CD4-positive, alpha-beta T cell treated with Interleukin-2 at 100 ng/mL for 4 hours (primary cell): ENCODE results near the gene SV2C.
A peak's percentile ranks its signal among the peaks of the same experiment; 100 is the strongest.

Experiments used
- DNase-seq: peaks from one replicate; pipeline ENCODE4 v3.0.0-alpha.2; 2020; ENCODE audit warnings: low spot score

SV2C gene

DNA sequence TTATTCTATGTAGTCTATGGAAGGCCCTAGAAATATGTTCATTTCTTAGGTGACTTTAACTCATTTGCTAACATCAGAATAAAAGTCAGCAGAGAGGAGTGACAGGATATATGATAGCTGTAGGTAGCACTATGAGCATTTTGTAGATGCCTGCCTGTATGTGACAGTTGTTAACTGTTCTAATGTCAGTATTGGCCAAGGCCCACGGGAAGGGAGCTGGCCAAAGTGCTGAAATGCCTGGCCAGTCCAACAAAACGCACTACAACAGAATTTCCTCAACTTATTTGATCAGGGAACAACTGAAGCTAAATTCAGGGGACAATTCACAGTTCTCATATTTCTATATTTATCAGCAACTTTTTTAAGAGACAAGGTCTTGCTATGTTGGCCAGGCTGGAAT lies 20.8 kb downstream of the SV2C start:
- peak; percentile 2 for DNase-seq

DNA sequence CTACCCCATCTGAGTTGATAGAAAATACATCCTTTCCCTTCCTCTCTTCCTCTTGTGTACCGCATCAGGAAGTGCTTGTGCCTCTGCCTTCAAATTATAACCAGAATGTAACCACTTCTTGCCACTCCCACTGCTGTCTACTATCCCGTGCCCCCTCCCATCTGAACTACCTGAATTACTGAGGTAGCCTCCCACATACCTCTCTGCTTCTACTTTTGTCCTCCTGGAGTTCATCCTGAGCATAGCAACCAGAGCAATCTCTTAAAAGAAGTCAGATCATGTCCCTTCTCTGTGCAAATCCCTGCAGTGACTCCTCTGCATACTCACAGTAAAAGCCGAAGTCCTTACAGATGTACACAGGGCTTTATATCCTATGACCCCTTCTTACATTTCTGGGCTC lies 23.0 kb downstream of the SV2C start:
- DNase-seq = no peak

DNA sequence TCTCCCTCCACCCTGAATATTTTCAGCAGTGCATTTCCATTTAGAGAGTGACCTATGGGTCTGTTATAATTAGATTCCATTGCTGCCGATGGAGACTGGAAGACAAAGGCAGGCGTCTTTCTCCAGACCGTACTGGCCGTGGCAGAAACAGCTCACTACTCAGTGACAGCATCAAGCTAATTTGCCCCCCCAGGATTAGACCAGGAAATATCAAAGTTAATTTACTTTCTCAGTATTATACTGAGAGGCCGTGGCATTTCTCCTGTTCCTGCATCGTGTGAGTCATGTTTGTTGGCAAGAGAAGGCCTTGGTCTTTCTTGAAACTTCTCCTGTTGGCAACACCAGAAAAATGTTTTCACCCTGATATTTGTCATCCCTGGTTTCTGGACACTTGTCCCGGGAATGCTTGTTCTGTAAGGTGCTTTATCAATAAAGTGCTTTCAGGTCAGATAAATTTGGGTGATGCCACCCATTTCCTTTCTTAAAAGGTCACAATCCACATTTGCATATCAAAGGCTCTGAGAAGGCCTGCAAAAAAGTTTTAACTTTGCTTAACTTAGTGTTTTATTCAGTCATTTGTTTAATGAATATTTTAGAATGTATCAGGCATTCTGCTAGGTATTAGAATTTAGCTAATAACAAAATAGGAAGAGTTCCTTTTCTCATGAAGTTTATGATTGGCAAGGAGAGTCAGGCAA lies 28.4 kb downstream of the SV2C start:
- no peak for DNase-seq

DNA sequence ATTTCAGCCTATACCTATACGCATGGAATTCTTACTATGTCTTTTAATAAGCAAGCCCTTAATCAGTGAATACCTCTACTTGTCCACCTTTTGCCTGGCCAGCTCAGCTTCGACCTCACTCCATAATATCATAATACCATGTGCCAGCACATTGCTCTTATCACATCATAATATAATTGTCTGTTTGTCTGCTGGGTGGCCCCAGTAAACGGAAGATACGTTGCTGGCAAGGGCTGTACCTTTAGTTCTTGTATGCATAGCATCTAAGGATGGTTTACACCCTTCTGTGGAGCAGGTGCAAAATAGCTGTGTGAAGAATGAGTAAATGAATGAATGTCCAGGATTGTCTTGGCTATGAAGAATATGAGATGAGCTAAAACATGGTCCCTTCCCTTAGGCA lies 29.9 kb downstream of the SV2C start:
- DNase-seq = no peak

DNA sequence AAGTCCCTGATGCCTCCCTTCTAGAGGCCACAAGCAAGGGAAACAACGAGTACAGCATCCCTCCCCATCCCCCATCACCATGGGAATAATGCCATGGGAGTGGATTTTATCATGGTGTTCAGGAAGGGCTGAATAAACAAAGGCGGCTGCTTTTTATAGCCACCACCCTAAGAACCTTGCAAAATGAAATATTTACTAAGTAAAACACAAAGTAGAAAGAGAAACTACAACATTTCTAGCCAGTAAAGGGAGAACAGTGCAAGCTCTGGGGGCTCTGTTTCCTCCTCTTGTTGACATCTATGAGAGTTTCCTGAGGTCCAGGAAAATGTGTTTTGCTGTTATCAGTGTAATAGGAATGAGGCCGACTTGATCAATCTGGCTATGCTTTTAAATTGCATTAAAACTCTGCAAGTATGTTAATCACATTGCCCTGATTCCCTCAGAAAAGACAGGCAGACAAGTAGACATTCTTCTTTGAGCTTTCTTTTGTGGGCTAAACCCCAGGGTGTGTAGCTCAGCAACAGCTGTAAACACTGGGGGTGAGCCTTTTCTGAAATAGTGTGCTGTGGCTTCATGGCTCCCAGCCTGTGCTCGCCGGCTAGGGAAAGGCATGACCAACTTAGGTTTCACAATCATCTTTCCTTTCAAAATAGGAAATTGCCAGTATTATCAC lies 31.1 kb downstream of the SV2C start:
- DNase-seq = no peak

DNA sequence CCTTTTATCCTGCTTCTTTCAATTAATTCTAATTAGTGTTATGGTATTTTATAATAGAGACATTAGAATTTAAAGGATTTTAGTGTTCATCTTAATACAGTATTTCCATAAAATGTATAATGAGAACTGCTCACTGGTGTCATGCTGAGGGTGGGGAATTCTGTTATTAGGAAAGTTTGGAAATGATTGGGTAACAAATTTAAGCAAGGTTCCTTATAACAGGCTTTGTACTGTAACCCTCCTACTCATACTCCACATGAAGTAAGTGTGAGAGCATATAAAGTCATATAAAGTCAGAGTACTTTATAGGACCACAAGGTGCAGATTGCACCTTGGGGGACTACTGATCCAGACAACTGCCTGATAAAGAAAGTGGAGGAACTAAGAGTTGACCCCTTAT lies 42.2 kb downstream of the SV2C start:
- no peak for DNase-seq

DNA sequence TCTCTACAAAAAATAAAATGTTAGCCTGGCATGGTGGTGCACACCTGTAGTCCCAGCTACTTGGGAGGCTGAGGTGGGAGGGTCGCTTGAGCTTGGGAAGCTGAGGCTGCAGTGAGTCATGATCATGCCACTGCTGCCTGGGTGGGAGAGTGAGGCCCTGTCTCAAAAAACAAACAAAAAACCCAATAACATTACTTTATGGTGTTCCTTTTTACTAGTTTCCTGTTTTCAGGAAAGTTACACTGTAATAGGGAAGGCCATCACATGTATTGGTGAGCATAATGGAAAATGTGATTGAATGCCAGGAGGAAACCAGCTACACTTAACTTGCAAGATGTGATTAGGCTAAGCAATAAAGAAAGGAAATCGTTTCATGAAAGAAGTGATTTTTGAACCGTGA lies 42.7 kb downstream of the SV2C start:
- DNase-seq = no peak

DNA sequence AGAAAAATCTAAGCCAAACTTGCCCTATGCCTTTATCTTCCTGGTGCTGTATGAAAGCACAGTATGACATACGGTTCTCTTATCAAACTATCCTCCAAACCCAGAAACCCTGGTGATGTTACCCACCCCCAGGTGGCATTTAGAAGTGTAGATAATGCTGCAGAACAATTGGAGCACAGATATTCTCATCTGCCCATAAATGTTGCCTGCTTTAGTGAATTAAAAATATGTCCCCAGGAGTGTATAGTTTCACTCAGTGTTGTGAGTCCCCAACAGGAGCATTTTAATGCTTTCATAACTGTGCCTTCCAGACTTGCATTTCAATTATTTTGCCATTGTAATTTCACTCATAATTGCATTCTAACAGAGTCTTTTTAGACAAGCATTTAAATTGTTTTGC lies 50.8 kb downstream of the SV2C start:
- no peak for DNase-seq

DNA sequence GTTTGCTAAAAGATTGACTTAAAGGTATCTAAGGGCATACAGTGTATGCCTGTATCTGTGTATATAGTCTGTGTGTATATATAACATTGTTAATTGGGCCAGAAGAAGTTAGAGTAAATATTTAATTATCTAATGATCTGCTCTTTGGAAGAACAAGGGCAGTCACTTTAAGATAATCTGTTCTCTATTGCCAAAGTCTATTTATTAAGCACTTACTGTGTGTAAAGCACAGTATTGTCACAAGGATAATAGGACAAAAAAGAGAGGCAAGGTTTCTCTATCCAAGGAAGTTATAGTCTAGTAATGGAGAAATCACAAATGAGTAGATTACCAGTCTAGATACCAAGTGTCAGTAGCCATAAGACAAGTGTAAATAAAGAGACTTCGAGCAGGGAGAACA lies 51.5 kb downstream of the SV2C start:
- no peak for DNase-seq

DNA sequence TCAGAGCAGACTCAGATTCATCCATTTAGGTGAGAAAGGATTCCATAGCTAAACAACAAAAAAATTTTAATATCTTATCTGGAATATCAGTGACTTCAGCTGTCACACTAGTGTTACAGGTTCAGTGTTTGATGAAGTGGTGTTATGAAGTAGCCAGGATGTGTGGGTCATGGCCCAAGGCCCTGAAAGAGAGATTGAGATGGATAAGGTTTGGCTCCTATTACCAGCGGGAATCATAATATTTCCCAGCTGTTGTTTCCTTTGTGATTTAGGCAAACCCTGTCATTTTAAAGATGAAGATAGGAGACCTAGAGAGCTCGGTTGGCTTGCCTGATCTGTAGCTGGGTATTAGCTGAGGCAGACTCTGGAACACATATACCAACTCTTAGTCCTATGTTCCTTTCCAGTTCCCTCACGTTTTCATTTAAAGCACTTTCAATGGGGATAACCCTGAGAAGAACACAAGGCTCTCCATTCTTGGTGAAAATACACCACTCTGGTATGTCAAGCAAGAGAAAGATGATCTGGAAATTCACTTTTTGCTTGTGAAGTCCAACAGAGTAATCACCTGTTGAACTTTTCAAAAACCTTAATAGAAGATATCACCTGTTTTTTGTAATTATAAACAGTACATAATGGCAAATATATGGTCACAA lies 54.8 kb downstream of the SV2C start:
- no peak for DNase-seq

DNA sequence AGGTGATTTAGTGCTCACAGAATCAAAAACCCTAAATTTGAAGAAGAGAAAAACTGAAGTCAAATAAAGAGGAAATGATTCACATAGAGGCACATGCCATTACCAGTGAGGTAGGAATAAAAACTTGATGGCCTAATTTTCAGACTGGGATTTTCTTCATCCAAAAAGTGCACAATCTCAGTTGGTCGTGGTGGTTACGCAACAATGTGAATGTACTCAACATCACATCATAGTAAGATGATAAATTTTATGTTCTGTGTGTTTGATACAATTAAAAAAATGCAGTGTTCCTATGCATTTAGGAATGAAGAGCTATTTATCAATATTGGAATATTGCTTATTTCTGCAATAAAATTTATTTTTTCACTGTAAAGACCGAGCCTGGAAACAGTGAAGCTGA lies 60.7 kb downstream of the SV2C start:
- no peak for DNase-seq

DNA sequence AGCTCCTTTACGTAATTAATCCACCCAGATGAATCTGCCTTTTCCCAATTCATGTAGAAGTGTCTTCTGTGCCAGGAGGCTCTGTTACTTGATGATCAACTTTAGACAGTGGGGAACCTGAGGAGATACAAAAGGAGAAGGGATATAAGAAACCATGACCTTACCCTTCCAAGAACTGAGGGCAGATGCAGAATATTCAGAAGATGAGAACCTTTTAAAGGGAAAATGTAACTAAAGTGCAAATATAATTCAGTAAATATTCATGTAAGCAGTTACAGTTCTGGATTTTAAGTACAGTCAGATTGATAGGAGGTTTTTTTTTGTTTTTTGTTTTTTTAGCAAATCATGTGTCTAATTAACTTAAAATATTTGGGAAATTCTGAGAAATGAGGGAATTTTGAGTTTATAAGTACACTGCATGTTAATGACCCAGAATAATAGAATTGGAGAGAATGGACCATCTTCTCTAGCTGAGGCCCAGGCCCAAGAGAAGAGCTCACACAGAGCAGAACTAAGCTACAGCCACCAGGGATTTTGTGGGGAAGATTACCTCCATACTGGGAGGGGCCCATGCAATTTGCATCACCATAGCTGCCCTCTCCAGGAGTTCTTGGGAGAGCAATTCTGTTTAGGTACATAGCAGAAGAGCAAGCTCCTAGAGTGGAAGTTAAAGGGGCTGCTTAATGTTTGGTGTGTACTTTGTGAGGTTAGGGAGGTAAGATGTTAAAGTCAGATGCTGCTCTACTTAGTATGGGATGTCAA lies 61.5 kb downstream of the SV2C start:
- DNase-seq = no peak

DNA sequence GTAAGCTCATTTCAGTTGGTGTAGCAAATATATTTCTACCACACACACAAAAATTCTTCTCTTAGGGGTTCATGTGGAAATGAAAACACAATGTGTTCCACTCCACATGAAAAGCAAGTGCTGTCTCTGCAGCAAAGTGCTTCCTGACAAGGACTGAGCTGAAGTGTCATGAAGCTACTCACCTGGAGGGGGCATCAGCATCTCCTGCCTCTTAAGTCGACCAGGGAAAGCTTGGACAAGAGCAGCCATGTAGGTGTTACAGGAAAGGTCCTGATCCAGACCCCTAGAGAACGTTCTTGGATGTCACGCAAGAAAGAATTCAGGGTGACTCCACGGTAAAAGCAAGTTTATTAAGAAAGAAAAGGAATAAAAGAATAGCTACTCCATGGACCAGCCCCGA lies 62.8 kb downstream of the SV2C start:
- DNase-seq = no peak

DNA sequence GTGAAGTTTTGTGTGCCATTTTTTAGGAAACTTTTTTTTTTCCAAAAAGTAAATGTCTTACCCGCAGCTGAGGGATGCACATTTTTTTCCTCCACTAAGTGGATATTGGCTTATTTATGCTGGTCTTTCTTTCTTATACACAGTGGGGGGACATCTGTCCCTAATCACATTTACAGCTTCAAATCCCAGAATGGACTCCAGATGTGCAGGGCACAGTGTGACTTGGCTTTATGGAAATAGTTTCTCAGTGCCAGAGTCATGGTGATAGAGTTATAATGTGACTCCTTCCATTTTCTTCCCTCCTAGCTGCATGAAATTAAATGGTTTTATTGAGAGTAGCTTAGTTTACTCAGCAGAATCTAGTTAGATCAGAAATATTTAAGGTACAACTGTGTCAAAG lies 66.5 kb downstream of the SV2C start:
- no peak for DNase-seq

DNA sequence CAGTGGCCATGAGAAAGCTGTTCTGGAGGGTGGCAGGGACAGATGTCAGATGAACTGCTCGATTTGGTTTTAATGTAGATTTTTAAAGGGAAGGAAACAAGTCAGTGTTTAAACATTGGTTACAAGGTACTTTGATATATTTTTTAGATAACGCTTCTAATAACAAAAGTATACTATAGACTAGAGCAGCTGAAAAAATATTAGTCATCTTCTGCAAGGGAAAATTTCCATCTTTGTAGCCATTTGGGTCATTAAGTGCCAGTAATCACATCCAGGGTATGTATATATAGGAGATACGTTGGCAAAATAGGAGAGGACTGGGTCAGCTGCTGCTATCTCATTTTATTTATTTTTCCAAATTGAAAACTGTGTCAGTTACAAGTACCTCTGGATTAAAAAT lies 69.0 kb downstream of the SV2C start:
- no peak for DNase-seq

DNA sequence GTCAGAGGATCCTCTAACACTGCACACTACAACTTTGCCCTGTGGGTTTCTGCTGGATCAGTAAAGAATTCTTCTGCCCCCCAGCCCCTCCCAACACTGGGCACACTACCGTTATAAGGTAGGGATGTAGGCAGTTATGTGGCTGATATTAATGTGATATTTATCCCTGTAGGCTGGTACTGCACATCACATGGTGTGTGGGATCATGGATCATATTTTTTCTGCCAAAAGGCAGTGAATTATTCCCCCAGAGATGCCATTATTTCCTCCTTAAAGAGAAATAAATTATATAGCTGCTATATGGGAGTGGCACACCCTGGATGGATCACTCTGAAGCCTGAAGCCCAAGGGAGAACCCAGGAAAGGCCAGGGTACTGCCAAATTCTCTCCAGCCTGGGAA lies 69.5 kb downstream of the SV2C start:
- DNase-seq = no peak

DNA sequence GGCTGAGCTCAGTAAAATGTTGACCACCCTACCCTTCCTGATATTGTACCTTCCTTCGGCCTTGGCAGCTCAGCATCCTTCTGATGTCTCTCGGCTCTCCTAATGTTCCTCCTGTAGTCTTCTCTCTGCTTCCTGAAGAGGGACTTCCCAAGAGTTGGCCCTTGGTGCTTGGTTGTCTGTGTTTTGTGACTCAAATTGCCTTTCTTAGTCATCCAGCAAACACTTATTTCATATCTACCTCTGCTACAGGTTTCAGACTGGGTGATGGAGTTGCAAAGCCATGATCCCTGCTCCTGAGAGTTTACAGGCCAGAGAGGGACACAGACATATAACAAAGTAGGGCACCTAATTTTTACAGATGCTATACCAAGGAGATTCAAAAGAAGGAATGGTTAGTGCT lies 70.1 kb downstream of the SV2C start:
- no peak for DNase-seq

DNA sequence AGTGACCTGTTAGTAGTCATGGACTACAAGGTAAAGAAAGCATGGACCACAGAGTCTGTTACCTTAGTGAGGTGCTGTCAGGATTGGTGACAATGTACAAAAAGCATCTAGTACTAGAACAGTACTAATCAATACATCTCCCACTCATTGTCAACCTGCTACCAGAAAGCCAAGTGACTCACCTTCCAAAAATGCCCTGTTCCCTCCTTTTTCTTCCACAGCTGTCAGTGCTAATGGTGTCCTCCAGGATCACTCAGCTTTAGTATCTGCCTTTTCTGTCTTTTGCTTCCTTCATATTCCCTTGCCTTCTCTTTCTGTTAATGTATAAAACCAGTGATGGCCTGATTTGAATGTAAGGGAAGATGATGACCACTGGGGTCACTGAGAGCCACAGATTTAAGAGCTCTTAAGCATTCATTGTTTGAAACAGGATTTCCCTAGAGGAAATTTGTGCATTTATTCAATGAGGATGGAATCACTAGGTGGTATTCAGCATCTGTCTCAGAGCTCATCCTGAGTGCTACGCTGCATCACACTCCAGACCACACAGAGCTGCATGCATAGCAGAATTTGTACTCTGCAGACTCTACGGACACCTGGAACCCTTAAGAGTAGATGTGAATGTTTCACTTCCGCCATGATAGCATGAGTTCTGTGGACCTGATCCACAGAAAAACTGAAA lies 71.0 kb downstream of the SV2C start:
- no peak for DNase-seq

DNA sequence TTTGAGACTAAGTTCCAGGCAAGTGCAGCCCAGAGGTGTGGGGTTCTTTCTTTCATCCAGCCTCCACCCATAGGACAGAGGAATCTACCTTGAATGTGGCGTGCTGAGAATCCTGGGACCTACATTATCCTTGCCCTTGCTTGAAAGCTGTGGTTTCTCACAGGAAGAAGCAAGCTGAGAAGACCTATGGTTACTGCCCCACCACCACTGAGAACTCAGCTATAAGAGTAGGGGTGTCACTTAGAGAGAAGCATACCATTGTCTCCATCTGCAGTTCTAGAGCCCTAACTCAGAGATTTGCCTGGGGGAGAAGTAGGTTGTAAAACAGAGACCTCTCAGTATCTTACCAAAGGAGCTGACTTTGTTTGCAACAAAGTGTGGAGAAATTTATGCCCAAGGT lies 72.4 kb downstream of the SV2C start:
- DNase-seq = no peak

DNA sequence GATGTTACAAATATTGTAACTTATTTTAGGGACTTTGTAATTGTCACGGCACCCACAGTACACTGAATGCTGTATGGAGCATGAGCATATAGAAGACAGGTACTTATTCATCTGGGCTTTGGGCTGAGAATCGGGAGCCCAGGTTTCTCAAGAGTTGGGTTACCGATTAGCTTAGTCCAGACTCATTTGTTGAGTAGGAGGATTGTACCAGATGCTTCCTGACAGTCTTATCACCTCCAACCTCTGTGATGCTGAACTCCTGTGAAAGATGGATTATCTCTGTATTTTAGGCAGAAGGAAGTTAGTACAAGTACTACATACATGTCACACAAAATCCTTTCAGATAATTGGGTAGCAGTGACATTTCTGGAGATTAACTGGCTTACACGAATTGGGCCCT lies 79.2 kb downstream of the SV2C start:
- no peak for DNase-seq

DNA sequence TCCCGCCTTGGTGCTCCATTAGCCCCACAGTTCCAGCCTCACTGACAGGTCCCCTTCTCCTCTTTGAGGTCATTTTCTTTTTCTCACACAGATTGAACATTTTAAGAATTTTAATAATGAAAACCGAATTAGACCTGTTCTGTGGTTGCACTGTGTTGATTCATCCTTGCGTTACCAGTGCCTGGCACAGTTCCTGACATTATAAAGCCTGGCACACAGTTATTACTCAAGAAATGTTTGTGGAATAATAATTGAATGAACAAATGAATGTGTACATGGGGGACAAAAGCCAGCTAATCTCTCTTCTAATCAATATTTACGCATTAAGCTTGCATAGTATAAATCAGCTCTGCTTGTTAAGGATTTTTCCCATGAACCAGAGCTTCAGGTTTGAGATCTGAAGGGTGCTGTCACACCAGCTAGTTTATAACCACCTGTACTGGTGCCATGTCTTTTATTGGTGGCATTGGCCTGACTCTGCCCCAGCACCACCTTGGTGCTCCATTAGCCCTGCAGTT lies 80.0 kb downstream of the SV2C start:
- DNase-seq = no peak

DNA sequence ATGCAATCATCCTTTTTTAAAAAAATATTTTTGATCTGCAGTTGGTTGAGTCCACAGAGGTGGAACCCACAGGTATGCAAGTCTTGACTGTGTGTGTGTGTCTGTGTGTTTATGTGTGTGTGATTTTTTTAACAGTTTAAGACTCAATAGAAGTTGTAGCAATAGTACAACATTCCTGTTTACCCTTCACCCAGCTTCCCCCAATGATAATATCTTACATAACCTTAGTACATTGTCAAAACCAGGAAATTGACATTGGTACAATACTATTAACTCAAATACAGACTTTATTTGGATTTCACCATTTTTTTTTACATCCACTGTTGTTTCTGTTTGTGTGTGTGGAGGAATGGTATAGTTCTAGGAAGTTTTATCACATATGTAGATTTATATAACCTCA lies 81.8 kb downstream of the SV2C start:
- no peak for DNase-seq
